Adrenal gland (tissue), 12 donors: ENCODE measurements around the gene TTC23. TPM values are rescaled to one million over a fixed set of nuclear protein-coding genes. Genes with fewer than 3 reads are reported as not detected.
A peak's percentile ranks its signal among the peaks of the same experiment; 100 is the strongest.

ENCODE experiments used
- DNase-seq, 7 donors: peaks; one replicate each; pipeline ENCODE4 v3.0.0-alpha.2; 2019 to 2020
- H3K27ac ChIP-seq, 5 donors: fragments of 200-600 bp; sonication (generic) in 4 of 5; 1 replicate in 3 of 5; 2 replicates in 2 of 5; pipeline versions ENCODE4 v1.5.1 to v1.8.0; 2016 to 2020; ENCODE audit warnings: mild to moderate bottlenecking in 1 of 5
- H3K27me3 ChIP-seq: fragments of 200-600 bp; 2 replicates; pipeline ENCODE4 v1.8.0; 2021
- H3K36me3 ChIP-seq, 2 donors: fragments of 200-600 bp; replicated peaks in 1 of 2; 1 replicate in 1 of 2; 2 replicates in 1 of 2; pipeline versions ENCODE4 v1.5.1 to v1.8.0; 2018 to 2022
- H3K4me1 ChIP-seq, 2 donors: fragments of 200-600 bp; replicated peaks in 1 of 2; 1 replicate in 1 of 2; 2 replicates in 1 of 2; pipeline versions ENCODE4 v1.5.1 to v1.8.0; 2018 to 2021
- H3K4me3 ChIP-seq, 4 donors: fragments of 200-600 bp; sonication (generic) in 3 of 4; one replicate each; pipeline ENCODE4 v1.5.1; 2016 to 2018
- H3K9me3 ChIP-seq, 3 donors: fragments of 200-600 bp; sonication (generic) in 1 of 3; replicated peaks in 1 of 3; 1 replicate in 2 of 3; 2 replicates in 1 of 3; pipeline versions ENCODE4 v1.5.1 to v1.8.0; 2016 to 2021
- POLR2A ChIP-seq, 2 donors: fragments of 450-650 bp; IDR thresholded peaks; one replicate each; pipeline ENCODE4 v1.6.1; 2017; ENCODE audit warnings: antibody characterized with exemption in 2 of 2, mild to moderate bottlenecking in 2 of 2, moderate library complexity in 1 of 2
- WGBS, 4 donors: extraction: QIAGEN DNeasy Blood & Tissue Kit in 2 of 4; methylation state at CpG; one replicate each; pipeline versions ENCODE4 v1.1.5 to v1.1.7; 2013 to 2017; 5-methylcytosine and 5-hydroxymethylcytosine counted together
- intact Hi-C, 2 donors: fragments of 100-400 bp; cut with DNase I; formaldehyde crosslinking; loops; one replicate each; pipeline versions ENCODE4 v1.14.1 to v1.15.0; 2022 to 2023
- polyA plus RNA-seq, 3 donors: library from polyadenylated mRNA; stranded (reverse); fragments of 200-250 nt in 2 of 3; fragments of 350-450 nt in 1 of 3; fragmentation: Illumina TruSeq in 1 of 3; extraction: RNeasy Lipid Tissue Mini Kit (QIAGEN cat#74804) in 1 of 3; gene quantifications; one replicate each; pipeline ENCODE4 v1.2.3, GENCODE V29; 2013 to 2014
- total RNA-seq, 9 donors: library from RNA; depleted of rRNA in 4 of 9; stranded (reverse); fragments of >200 nt in 4 of 9; fragments of 120-200 nt in 1 of 9; fragmentation: NEBNext Ultra II Directional in 1 of 9; extraction: Animal tissue kit (Norgen Biotek cat#: 25700) in 1 of 9; gene quantifications; one replicate each; pipeline versions ENCODE4 v1.1.0 to v1.2.4, GENCODE V29; 2013 to 2023
- TF ChIP-seq, protein P1 (sequence below), 6 experiments: fragments of 450-650 bp in 4 of 6; fragments of 200-600 bp in 2 of 6; sonication (generic) in 1 of 6; IDR thresholded peaks; 1 replicate in 5 of 6; 2 replicates in 1 of 6; pipeline versions ENCODE4 v1.5.1 to v1.8.0; 2016 to 2021; ENCODE audit warnings: antibody characterized with exemption in 6 of 6, mild to moderate bottlenecking in 2 of 6, moderate library complexity in 1 of 6
- donor health status: healthy with polysubstance abuse.
- donor health status: Bipolar disorder and iron deficiency.
- donor health status: DM: yes; HTN: yes; CAD: no.
- donor health status: DM: no; HTN: no; CAD: no.
- donor health status: DM: no; HTN: no; CAD: no.
- donor health status: DM: yes; HTN: yes; CAD: no.

The TTC23 gene
- total and polyA plus RNA-seq, 12 donors: 10.9 to 42.0 (median 22.6) TPM

DNA sequence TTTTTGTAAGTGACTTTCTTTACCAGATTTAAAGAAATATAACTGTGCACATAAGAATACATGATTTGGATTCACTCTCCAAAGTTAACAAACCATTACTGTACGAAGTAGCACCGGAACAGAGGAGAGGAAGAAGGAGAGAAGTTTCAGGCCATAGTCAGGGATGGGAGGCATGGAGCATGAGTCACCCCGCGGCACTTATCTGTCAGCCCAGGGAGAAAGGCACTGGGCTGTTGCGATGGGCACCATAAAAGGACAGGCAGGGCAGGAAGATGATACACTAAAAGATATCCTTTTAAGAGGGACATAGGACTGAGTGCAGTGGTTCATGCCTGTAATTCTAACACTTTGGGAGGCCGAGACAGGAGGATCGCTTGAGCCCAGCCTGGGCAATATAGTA lies 37.0 kb downstream of the TTC23 start:
- Histone ChIP-seq H3K4me3 (no peak overlapping the region), H3K9me3 (no peaks in the 10 kb centered on the region), H3K27me3 (no peaks in the 10 kb centered on the region), H3K4me1 (peaks cover 8 to 15% of the 10 kb centered on the region in 2 donors), H3K36me3 (peaks cover 0 to 5% of the 10 kb centered on the region in 2 donors), H3K27ac (peak overlapping the region in 4 of 5 donors; percentile 60 to 81 (median 74))
- DNase-seq: peak; percentile 51 to 89 (median 82)
- TF ChIP-seq POLR2A (IDR thresholded peaks at IDR 0.05): no peak
- TF ChIP-seq, protein P1, sequence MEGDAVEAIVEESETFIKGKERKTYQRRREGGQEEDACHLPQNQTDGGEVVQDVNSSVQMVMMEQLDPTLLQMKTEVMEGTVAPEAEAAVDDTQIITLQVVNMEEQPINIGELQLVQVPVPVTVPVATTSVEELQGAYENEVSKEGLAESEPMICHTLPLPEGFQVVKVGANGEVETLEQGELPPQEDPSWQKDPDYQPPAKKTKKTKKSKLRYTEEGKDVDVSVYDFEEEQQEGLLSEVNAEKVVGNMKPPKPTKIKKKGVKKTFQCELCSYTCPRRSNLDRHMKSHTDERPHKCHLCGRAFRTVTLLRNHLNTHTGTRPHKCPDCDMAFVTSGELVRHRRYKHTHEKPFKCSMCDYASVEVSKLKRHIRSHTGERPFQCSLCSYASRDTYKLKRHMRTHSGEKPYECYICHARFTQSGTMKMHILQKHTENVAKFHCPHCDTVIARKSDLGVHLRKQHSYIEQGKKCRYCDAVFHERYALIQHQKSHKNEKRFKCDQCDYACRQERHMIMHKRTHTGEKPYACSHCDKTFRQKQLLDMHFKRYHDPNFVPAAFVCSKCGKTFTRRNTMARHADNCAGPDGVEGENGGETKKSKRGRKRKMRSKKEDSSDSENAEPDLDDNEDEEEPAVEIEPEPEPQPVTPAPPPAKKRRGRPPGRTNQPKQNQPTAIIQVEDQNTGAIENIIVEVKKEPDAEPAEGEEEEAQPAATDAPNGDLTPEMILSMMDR (IDR thresholded peaks at IDR 0.05): no peak
- WGBS, 4 donors: 47 to 61% (median 51%) methylated on average over 7 of the region's 7 CpGs
- intact Hi-C loops: loop anchor here in 1 of 2 donors (5.0 kb wide), 1 partner anchor 105 kb away; the partner anchor contains the start of gene SYNM

DNA sequence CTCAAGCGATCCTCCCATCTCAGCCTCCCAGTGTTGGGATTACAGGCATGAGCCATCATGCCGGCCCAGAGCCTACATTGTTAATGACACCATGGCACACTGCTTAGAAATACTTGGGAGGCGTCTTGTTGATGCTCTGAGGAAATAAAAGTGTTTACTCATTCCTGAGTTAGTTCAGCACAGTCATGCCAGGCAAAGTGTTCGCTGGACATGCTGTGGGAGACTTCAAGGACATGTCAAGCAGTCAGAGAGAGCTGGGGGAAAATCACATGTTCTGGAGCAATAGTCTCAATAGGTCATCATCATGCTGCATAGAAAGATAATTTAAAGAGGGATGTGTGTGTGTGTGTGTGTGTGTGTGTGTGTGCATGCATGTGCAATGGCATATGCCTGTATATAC lies 37.5 kb downstream of the TTC23 start:
- Histone ChIP-seq H3K4me1 (peaks cover 8 to 15% of the 10 kb centered on the region in 2 donors), H3K36me3 (peaks cover 0 to 3% of the 10 kb centered on the region in 2 donors), H3K9me3 (no peaks in the 10 kb centered on the region), H3K27ac (peak overlapping the region; percentile 60 to 81 (median 76)), H3K4me3 (no peak overlapping the region), H3K27me3 (no peaks in the 10 kb centered on the region)
- intact Hi-C loops: loop anchor here in 1 of 2 donors (5.0 kb wide), 1 partner anchor 105 kb away; the partner anchor contains the start of gene SYNM
- DNase-seq: peak; percentile 48 to 84 (median 81)
- 48 to 70% (median 65%) methylated on average over 4 of the region's 4 CpGs for WGBS, 4 donors
- TF ChIP-seq POLR2A (IDR thresholded peaks at IDR 0.05): peak in 1 of 2 donors; percentile 25
- TF ChIP-seq, protein P1 (IDR thresholded peaks at IDR 0.05): no peak

DNA sequence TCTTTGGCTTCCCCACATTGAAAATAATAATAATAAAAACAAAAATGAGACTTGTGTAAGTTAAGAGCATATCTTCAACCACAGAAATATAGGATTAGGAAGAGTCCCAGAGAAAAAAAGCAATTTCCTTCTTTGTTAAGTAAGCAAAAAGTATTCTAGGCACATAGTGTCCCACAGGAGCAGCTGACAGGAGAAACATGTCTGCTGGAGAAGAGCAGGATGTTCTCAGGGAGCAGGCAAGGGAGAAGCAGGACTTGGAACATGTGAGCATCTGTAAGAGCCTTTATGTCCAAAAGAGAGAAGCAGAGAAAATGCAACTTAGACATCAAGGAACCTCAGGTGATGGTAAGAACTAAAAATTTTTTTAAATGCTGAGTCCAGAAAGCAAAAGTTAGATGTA lies 39.0 kb downstream of the TTC23 start:
- intact Hi-C loops: loop anchor here in 1 of 2 donors (5.0 kb wide), 1 partner anchor 103 kb away; the partner anchor contains the start of gene SYNM
- no peak overlapping the region for H3K4me3 ChIP-seq
- no peak for DNase-seq
- TF ChIP-seq, protein P1 (IDR thresholded peaks at IDR 0.05): no peak
- TF ChIP-seq POLR2A (IDR thresholded peaks at IDR 0.05): no peak
- no peaks in the 10 kb centered on the region for H3K9me3 ChIP-seq
- H3K27ac ChIP-seq: no peak overlapping the region
- H3K4me1 ChIP-seq: peaks cover 8 to 15% of the 10 kb centered on the region in 2 donors
- peaks cover 0 to 3% of the 10 kb centered on the region in 2 donors for H3K36me3 ChIP-seq
- H3K27me3 ChIP-seq: no peaks in the 10 kb centered on the region

DNA sequence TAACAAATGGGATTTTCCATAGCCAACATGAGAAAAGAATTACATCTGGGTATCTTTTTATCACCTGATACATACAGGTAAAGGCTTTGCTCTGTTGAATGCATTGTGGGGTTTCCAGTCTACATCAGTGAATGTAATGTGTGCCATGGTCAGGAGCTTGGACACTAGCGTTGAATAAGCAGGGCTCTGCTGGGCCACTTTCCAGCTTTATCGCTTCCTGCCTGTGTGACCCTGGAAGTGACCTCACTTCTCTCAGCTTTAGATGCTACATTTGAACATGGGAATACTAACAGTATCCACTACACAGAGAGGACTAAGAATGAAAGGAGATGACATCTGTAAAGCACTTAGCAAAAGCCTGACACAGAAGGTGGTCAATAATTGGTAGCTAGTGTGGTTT lies 40.1 kb downstream of the TTC23 start:
- no peaks in the 10 kb centered on the region for H3K9me3 ChIP-seq
- no peak overlapping the region for H3K27ac ChIP-seq
- no peak for TF ChIP-seq POLR2A (IDR thresholded peaks at IDR 0.05)
- TF ChIP-seq, protein P1 (IDR thresholded peaks at IDR 0.05): no peak
- intact Hi-C loops: no loop called here
- H3K4me1 ChIP-seq: peaks cover 8 to 15% of the 10 kb centered on the region in 2 donors
- DNase-seq: peak; percentile 22 to 73 (median 57)
- WGBS, 4 donors: 8 to 29% (median 27%) methylated on average over 2 of the region's 2 CpGs
- no peak overlapping the region for H3K4me3 ChIP-seq
- no peaks in the 10 kb centered on the region for H3K27me3 ChIP-seq
- no peaks in the 10 kb centered on the region for H3K36me3 ChIP-seq
